Measurements from ENCODE around the gene SH3BGRL3.

DNA sequence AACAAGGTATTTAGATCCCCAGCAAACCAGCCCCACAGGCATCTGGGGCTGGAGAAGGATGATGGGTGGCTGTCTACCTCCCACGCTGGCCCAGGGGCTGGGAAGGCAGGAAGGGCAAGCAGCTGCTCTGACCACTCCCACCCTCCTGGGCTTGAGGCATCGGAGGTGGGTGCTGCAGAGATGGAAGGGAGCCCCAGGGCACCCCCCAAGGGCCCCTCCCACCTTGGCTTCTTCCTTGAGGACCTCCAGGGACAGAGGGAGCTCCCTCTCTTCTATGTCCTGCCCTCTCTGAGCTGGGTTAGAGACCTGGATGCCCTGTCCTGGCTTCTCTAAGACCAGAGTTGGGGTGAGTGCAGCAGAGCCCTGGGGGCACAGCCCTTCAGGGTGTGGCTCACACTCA, 41.0 kb downstream of the SH3BGRL3 start:
- TF ChIP-seq, protein P1, sequence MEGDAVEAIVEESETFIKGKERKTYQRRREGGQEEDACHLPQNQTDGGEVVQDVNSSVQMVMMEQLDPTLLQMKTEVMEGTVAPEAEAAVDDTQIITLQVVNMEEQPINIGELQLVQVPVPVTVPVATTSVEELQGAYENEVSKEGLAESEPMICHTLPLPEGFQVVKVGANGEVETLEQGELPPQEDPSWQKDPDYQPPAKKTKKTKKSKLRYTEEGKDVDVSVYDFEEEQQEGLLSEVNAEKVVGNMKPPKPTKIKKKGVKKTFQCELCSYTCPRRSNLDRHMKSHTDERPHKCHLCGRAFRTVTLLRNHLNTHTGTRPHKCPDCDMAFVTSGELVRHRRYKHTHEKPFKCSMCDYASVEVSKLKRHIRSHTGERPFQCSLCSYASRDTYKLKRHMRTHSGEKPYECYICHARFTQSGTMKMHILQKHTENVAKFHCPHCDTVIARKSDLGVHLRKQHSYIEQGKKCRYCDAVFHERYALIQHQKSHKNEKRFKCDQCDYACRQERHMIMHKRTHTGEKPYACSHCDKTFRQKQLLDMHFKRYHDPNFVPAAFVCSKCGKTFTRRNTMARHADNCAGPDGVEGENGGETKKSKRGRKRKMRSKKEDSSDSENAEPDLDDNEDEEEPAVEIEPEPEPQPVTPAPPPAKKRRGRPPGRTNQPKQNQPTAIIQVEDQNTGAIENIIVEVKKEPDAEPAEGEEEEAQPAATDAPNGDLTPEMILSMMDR (IDR thresholded peaks at IDR 0.05) = no peak
- TF ChIP-seq POLR2AphosphoS5 (IDR thresholded peaks at IDR 0.05) = no peak
- no peak for TF ChIP-seq EP300 (IDR thresholded peaks at IDR 0.05)
